K562 (cell line): ENCODE data around the gene ST6GALNAC5. TPM values are rescaled to one million over a fixed set of nuclear protein-coding genes. Genes with fewer than 3 reads are reported as not detected.

Source experiments
- ATAC-seq: fragments of 200-7000 bp; cut with Tn5 transposase; 3 replicates; pipeline ENCODE4 v1.9.1; 2020; ENCODE audit warnings: moderate library complexity
- BruUV-seq: library from RNA; stranded (reverse); fragments of 400-500 nt; replicated peaks from 2 replicates; lab custom pipeline; 2021; lab: Mats Ljungman, UMichigan
- CTCF ChIA-PET: fragments of 300-600 bp; formaldehyde crosslinking; extraction: SDS; loops from one replicate; lab custom pipeline; 2021; ENCODE audit warnings: low intra/inter-chr PET ratio; lab: Yijun Ruan, JAX
- POLR2A ChIA-PET: fragments of 300-600, 350-650 bp; sonication (Branson Sonifier 250); formaldehyde crosslinking; extraction: SDS; loops from one replicate; lab custom pipeline; 2021; ENCODE audit warnings: antibody characterized with exemption, inconsistent platforms; lab: Yijun Ruan, JAX
- DNase-seq, 4 experiments: peaks; one replicate each; pipeline versions ENCODE4 v3.0.0 to v3.0.0-alpha.2; 2011 to 2018; ENCODE audit warnings: low spot score in 3 of 4, mixed read lengths in 3 of 4; ENCODE audit errors: extremely low read depth in 1 of 4
- FAIRE-seq: peaks from 2 replicates; lab custom pipeline; 2011; peaks lifted over from hg19 to GRCh38; lab: Jason Lieb, UNC
- H2AFZ ChIP-seq: 2 replicates; pipeline ENCODE4 v1.6.0; 2011; ENCODE audit warnings: low read depth, low read length, control low read depth, inconsistent platforms
- H3K27ac ChIP-seq: fragments of 200-600 bp; 3 replicates; pipeline ENCODE4 v1.8.0; 2011; ENCODE audit warnings: low read depth, mild to moderate bottlenecking, control low read depth, inconsistent platforms, low read length, moderate library complexity, mixed read lengths; ENCODE audit errors: extremely low read depth
- H3K27me3 ChIP-seq, 2 experiments: fragments of 300-600 bp in 1 of 2; 2 replicates in 1 of 2; 3 replicates in 1 of 2; pipeline versions ENCODE4 v1.6.0 to v1.8.0; 2011; ENCODE audit warnings: inconsistent platforms in 2 of 2, low read length in 2 of 2, mild to moderate bottlenecking in 1 of 2, mixed read lengths in 1 of 2, moderate library complexity in 1 of 2; ENCODE audit not compliant: control insufficient read depth in 2 of 2, insufficient read depth in 2 of 2
- H3K36me3 ChIP-seq: fragments of 300-600 bp; 3 replicates; pipeline ENCODE4 v1.8.0; 2011; ENCODE audit warnings: mild to moderate bottlenecking, low read length, inconsistent platforms; ENCODE audit not compliant: control insufficient read depth, insufficient read depth
- H3K4me1 ChIP-seq, 2 experiments: fragments of 200-600 bp in 1 of 2; replicated peaks in 1 of 2; 2 replicates in 1 of 2; 3 replicates in 1 of 2; pipeline versions ENCODE4 v1.5.1 to v1.8.0; 2011; ENCODE audit warnings: inconsistent platforms in 2 of 2, low read length in 2 of 2, mild to moderate bottlenecking in 1 of 2, mixed read lengths in 1 of 2, moderate library complexity in 1 of 2; ENCODE audit not compliant: control insufficient read depth in 2 of 2, insufficient read depth in 2 of 2
- H3K4me2 ChIP-seq: 2 replicates; pipeline ENCODE4 v1.6.1; 2011; ENCODE audit warnings: low read length, control low read depth, inconsistent platforms, mixed read lengths; ENCODE audit not compliant: insufficient read depth
- H3K4me3 ChIP-seq: fragments of 200-600 bp; sonication (generic), shearing (Covaris generic); 2 replicates; pipeline ENCODE4 v1.5.1; 2016; ENCODE audit warnings: control low read depth, inconsistent platforms
- H3K79me2 ChIP-seq: fragments of 200-600 bp; 3 replicates; pipeline ENCODE4 v1.8.0; 2011; ENCODE audit warnings: low read length, inconsistent platforms; ENCODE audit not compliant: control insufficient read depth, insufficient read depth
- H3K9ac ChIP-seq, 2 experiments: 2 replicates each; pipeline versions ENCODE4 v1.6.0 to v1.6.1; 2011; ENCODE audit warnings: low read depth in 2 of 2, low read length in 2 of 2, control low read depth in 1 of 2, inconsistent platforms in 1 of 2, mild to moderate bottlenecking in 1 of 2, mixed read lengths in 1 of 2; ENCODE audit not compliant: insufficient read depth in 1 of 2
- H3K9me1 ChIP-seq: one replicate; pipeline ENCODE4 v1.6.0; 2011; ENCODE audit warnings: inconsistent platforms, mild to moderate bottlenecking, low read length, moderate library complexity; ENCODE audit not compliant: control insufficient read depth, insufficient read depth
- H3K9me3 ChIP-seq: replicated peaks from 2 replicates; pipeline ENCODE4 v1.5.1; 2011; ENCODE audit warnings: low read depth, low read length, inconsistent platforms; ENCODE audit not compliant: control insufficient read depth, insufficient read depth
- H4K20me1 ChIP-seq: replicated peaks from 2 replicates; pipeline ENCODE4 v1.6.1; 2011; ENCODE audit warnings: low read length, inconsistent platforms, mixed read lengths; ENCODE audit not compliant: control insufficient read depth, insufficient read depth
- CBX2 ChIP-seq: fragments of 200-600 bp; sonication (generic); IDR thresholded peaks from one replicate; pipeline ENCODE4 v1.6.1; 2012; ENCODE audit warnings: mild to moderate bottlenecking, low read length, inconsistent platforms; ENCODE audit not compliant: insufficient read depth, poor library complexity, severe bottlenecking
- DIDO1 ChIP-seq: fragments of 450-650 bp; IDR thresholded peaks from 2 replicates; pipeline ENCODE4 v1.6.1; 2016; ENCODE audit warnings: low read depth, missing biosample characterization, missing genetic modification characterization
- ERF ChIP-seq: fragments of 450-650 bp; formaldehyde crosslinking; IDR thresholded peaks from 2 replicates; pipeline ENCODE4 v1.4.0; 2020; ENCODE audit warnings: mild to moderate bottlenecking, mixed read lengths
- ETS1 ChIP-seq: conservative IDR thresholded peaks from 2 replicates; pipeline ENCODE4 v1.6.1; 2011; ENCODE audit warnings: low read depth, mild to moderate bottlenecking, low read length; ENCODE audit not compliant: control insufficient read depth
- IRF1 ChIP-seq: sonication (generic); formaldehyde crosslinking; IDR thresholded peaks from 2 replicates; pipeline ENCODE4 v1.8.0; 2022; ENCODE audit warnings: missing genetic modification reagents, mild to moderate bottlenecking, borderline replicate concordance
- L3MBTL2 ChIP-seq: fragments of 450-650 bp; IDR thresholded peaks from 2 replicates; pipeline ENCODE4 v1.6.1; 2016; ENCODE audit warnings: mild to moderate bottlenecking, moderate library complexity
- MAFG ChIP-seq: fragments of 450-650 bp; conservative IDR thresholded peaks from 2 replicates; pipeline ENCODE4 v1.6.1; 2016; ENCODE audit warnings: missing genetic modification characterization, missing compliant biosample characterization
- MITF ChIP-seq: IDR thresholded peaks from 2 replicates; pipeline ENCODE4 v1.6.1; 2014; ENCODE audit warnings: antibody characterized with exemption
- MXD1 ChIP-seq: fragments of 250-450 bp; sonication (Bioruptor Pico); IDR thresholded peaks from 2 replicates; pipeline ENCODE4 v1.8.0; 2021; ENCODE audit warnings: borderline replicate concordance, mild to moderate bottlenecking, moderate library complexity; ENCODE audit not compliant: poor library complexity, severe bottlenecking
- NUFIP1 ChIP-seq: fragments of 450-650 bp; IDR thresholded peaks from 2 replicates; pipeline ENCODE4 v1.6.1; 2018; ENCODE audit not compliant: partially characterized antibody
- RBFOX2 ChIP-seq: fragments of 200-400 bp; formaldehyde crosslinking; IDR thresholded peaks from 2 replicates; pipeline ENCODE4 v1.6.1; 2017; ENCODE audit warnings: low read depth, mild to moderate bottlenecking, low read length, moderate library complexity
- RFX1 ChIP-seq: fragments of 450-650 bp; IDR thresholded peaks from 2 replicates; pipeline ENCODE4 v1.6.1; 2016; ENCODE audit warnings: mild to moderate bottlenecking, moderate library complexity
- SIRT6 ChIP-seq: IDR thresholded peaks from one replicate; pipeline ENCODE4 v1.6.1; 2012; ENCODE audit warnings: low read depth, mild to moderate bottlenecking, control low read depth, inconsistent platforms, low read length, moderate library complexity
- U2AF2 ChIP-seq: fragments of 200-400 bp; formaldehyde crosslinking; optimal IDR thresholded peaks from 2 replicates; pipeline ENCODE3; 2017; ENCODE audit warnings: low read depth, mild to moderate bottlenecking, low read length
- WHSC1 ChIP-seq: IDR thresholded peaks from one replicate; pipeline ENCODE4 v1.6.1; 2012; ENCODE audit warnings: low read length, control low read depth, inconsistent platforms
- ZBTB17 ChIP-seq: fragments of 450-650 bp; formaldehyde crosslinking; IDR thresholded peaks from 2 replicates; pipeline ENCODE4 v1.4.0; 2020; ENCODE audit warnings: mild to moderate bottlenecking
- ZBTB26 ChIP-seq: fragments of 450-650 bp; formaldehyde crosslinking; IDR thresholded peaks from 2 replicates; pipeline ENCODE4 v1.4.0; 2022; ENCODE audit warnings: missing genetic modification characterization
- ZNF57 ChIP-seq: fragments of 450-650 bp; formaldehyde crosslinking; IDR thresholded peaks from 2 replicates; pipeline ENCODE4 v1.4.0; 2020; ENCODE audit warnings: mild to moderate bottlenecking, moderate library complexity
- WGBS: fragments of 100-300 bp; shearing (Covaris generic); methylation state at CpG from one replicate; pipeline ENCODE4 v1.1.6; 2016; ENCODE audit warnings: low coverage, mixed read lengths; ENCODE audit not compliant: insufficient coverage; ENCODE audit errors: missing lambda C conversion rate; 5-methylcytosine and 5-hydroxymethylcytosine counted together
- in situ Hi-C: fragments of 300-500 bp; cut with MboI; formaldehyde crosslinking; loops from 4 replicates; pipeline ENCODE4 v1.15.0; 2018; ENCODE audit warnings: inconsistent platforms, mixed read lengths
- intact Hi-C: fragments of 100-400 bp; cut with micrococcal nuclease; formaldehyde crosslinking; loops from 2 replicates; pipeline ENCODE4 v1.14.2; 2022
- polyA plus RNA-seq, 8 experiments: library from polyadenylated mRNA; depleted of rRNA in 4 of 8; stranded (reverse) in 5 of 8; unstranded in 3 of 8; fragments of >200 nt; fragmentation: Nextera tagmentation in 2 of 8; fragmentation: Illumina TruSeq in 1 of 8; extraction: Ambion mirVana in 2 of 8; extraction: Trizol in 1 of 8; gene quantifications; 2 replicates each; pipeline versions ENCODE4 v1.2.1 to v1.2.3, GENCODE V29; 2011 to 2014; ENCODE audit warnings: inconsistent platforms in 1 of 8, missing spikeins in 1 of 8
- total RNA-seq, 7 experiments: library from RNA; depleted of rRNA in 6 of 7; stranded (reverse); fragments of >200 nt in 6 of 7; fragmentation: Illumina TruSeq in 2 of 7; extraction: Trizol in 2 of 7; gene quantifications; 2 replicates each; pipeline versions ENCODE4 v1.2.1 to v1.2.3, GENCODE V29; 2011 to 2021; ENCODE audit warnings: low replicate concordance in 1 of 7

Gene ST6GALNAC5
- total and polyA plus RNA-seq, 9 of the 15 experiments (the other 6 are each of a cell fraction or from before 2014, with no cell fraction given): 0.04 to 0.14 TPM; not detected in 7

GRCh38 chr1:77038000-77038399 is 170.7 kb downstream of the ST6GALNAC5 start (continued):
- TF ChIP-seq RBFOX2 (no peak), NUFIP1 (no peak), ETS1 (no peak)

- Histone ChIP-seq H3K4me2 (no peak overlapping the region), H2AFZ (no peak overlapping the region), H4K20me1 (no peaks in the 10 kb centered on the region), H3K4me1 (0 out of 5 replicates have a peak, but pooled peaks cover 0 to 1% of the 10 kb centered on the region in 2 experiments), H3K9me3 (no peaks in the 10 kb centered on the region), H3K27ac (no peak overlapping the region), H3K36me3 (no peaks in the 10 kb centered on the region), H3K27me3 (peaks cover 0 to 8% of the 10 kb centered on the region in 2 experiments; a peak in 2 of 5 replicates), H3K9me1 (no peaks in the 10 kb centered on the region), H3K79me2 (no peaks in the 10 kb centered on the region), H3K9ac (no peak overlapping the region), H3K4me3 (no peak overlapping the region)
- intact Hi-C loops (no loop called here), in situ Hi-C loops (no loop called here)
- 0% methylated on average over 1 of the region's 1 CpG for WGBS
- DNase-seq (no peak), FAIRE-seq (no peak), ATAC-seq (no peak)
- no TSS peak for BruUV-seq
- CTCF ChIA-PET: no interaction called here
- POLR2A ChIA-PET: no interaction called here
- TF ChIP-seq DIDO1 (tag) (no peak), U2AF2 (no peak), CBX2 (no peak), ERF (CRISPR knock-in tag) (no peak), MXD1 (CRISPR knock-in tag) (no peak), ZNF57 (CRISPR knock-in tag) (no peak), MITF (no peak), RFX1 (no peak), ZBTB26 (CRISPR knock-in tag) (no peak), WHSC1 (no peak), MAFG (no peak), L3MBTL2 (no peak), IRF1 (CRISPR knock-in tag) (no peak), SIRT6 (no peak), ZBTB17 (CRISPR knock-in tag) (no peak)
Observed at GRCh38 chr1:77039111-77039510, 171.8 kb downstream of the ST6GALNAC5 start.
